Colonic mucosa (tissue), 4 donors: ENCODE measurements around the gene TNFRSF1B. TPM values are rescaled to one million over a fixed set of nuclear protein-coding genes. Genes with fewer than 3 reads are reported as not detected.

Experiments
- DNase-seq: peaks from one replicate; pipeline ENCODE4 v3.0.0-alpha.2; 2020
- H3K27ac ChIP-seq: fragments of 200-600 bp; one replicate; pipeline ENCODE4 v1.8.0; 2021
- H3K27me3 ChIP-seq: fragments of 200-600 bp; one replicate; pipeline ENCODE4 v1.8.0; 2021
- H3K36me3 ChIP-seq: fragments of 200-600 bp; one replicate; pipeline ENCODE4 v1.8.0; 2021
- H3K4me1 ChIP-seq: fragments of 200-600 bp; one replicate; pipeline ENCODE4 v1.8.0; 2021; ENCODE audit warnings: mild to moderate bottlenecking
- H3K4me3 ChIP-seq: fragments of 200-600 bp; one replicate; pipeline ENCODE4 v1.8.0; 2021
- H3K9ac ChIP-seq, 2 donors: one replicate each; pipeline ENCODE4 v1.7.0; 2013; ENCODE audit warnings: control low read depth in 2 of 2, low read depth in 2 of 2, low read length in 2 of 2
- H3K9me3 ChIP-seq: fragments of 200-600 bp; one replicate; pipeline ENCODE4 v1.8.0; 2021
- CTCF ChIP-seq: fragments of 200-600 bp; IDR thresholded peaks from one replicate; pipeline ENCODE4 v1.8.0; 2022; ENCODE audit warnings: antibody characterized with exemption, mild to moderate bottlenecking
- intact Hi-C: fragments of 100-400 bp; cut with DNase I; formaldehyde crosslinking; loops from one replicate; pipeline ENCODE4 v1.14.1; 2022
- total RNA-seq, 2 donors: library from RNA; stranded (reverse); fragmentation: NEBNext Ultra II Directional in 1 of 2; extraction: Animal tissue kit (Norgen Biotek cat#: 25700) in 1 of 2; gene quantifications; one replicate each; pipeline ENCODE4 v1.2.1, GENCODE V29; 2021
- donor health status: healthy.
- donor health status: DM: no; HTN: no; CAD: no.
- donor health status: DM: no; HTN: no; CAD: no.

The TNFRSF1B gene
- total RNA-seq, 2 donors from 2014 or later = 27.2 to 28.1 TPM

GRCh38 chr1:12150456-12151200 lies 16.2 kb upstream of the TNFRSF1B start:
- no peaks in the 10 kb centered on the region for H3K9me3 ChIP-seq
- no peak for DNase-seq
- no peaks in the 10 kb centered on the region for H3K36me3 ChIP-seq
- H3K27me3 ChIP-seq = no peaks in the 10 kb centered on the region
- H3K27ac ChIP-seq = peak overlapping the region; percentile 56
- H3K4me1 ChIP-seq = peaks cover 20% of the 10 kb centered on the region
- peak overlapping the region in 1 of 2 donors; percentile 28 for H3K9ac ChIP-seq
- H3K4me3 ChIP-seq = no peak overlapping the region
- intact Hi-C loops = no loop called here
- no peak for TF ChIP-seq CTCF

DNA sequence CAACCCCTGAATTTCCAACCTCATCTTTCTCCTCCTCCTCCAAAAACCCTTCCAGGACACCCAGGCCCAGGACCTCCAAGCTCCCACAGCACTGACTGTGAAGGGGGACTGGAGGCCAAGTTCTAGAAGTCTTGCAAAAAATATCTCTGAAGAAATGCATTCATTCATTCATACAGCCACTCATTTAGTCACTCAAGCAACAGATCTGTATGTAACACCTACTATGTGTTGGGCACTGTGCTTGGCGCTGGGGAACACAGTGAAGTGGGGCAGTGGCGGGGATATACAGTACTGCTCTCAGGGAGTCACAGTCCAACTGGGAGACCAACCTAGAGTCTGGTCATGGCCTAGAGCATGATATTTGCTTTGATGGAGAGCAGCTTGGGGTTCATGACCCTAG lies 15.3 kb upstream of the TNFRSF1B start:
- Histone ChIP-seq H3K27ac (peak overlapping the region; percentile 56), H3K4me3 (no peak overlapping the region), H3K36me3 (no peaks in the 10 kb centered on the region), H3K9ac (no peak overlapping the region), H3K27me3 (no peaks in the 10 kb centered on the region), H3K4me1 (peaks cover 20% of the 10 kb centered on the region), H3K9me3 (no peaks in the 10 kb centered on the region)
- intact Hi-C loops = no loop called here
- no peak for DNase-seq
- no peak for TF ChIP-seq CTCF

DNA sequence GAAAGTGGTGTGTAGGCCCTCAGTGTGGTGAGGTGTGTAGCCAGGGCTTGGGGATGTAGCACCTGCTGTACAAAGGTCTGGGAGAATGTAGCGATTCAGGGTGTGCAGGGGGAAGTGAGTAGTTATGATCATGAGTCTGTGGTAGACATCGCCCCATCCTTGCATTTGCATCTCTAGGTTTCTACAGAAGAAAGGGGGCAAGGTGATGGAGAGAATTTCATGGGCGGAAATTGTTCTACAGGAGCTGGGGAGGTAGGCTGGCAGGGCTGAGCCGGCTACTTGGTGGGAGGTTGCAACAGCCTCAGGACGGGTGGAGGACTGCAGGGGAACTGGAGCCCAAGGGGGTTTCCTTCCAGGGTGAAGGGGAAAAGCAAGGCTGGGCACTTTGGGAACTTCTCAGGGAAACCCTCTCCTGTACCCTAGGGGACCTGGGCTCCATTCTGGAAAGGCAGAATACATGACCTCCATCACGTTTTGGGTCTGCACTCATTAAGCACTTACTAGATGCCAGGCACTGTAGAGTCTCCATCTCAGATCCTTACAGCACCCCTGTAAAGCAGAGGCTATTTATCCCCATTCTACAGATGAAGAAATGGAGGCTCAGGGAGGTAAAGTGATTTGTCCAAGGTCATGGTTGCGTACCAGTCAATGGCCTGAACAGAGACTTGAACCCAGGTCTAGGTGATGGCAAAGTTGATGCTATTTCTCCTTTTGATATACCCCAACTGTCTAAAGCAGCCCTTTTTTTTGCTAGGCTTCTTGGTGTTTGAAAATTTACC lies 14.5 kb upstream of the TNFRSF1B start:
- Histone ChIP-seq H3K27ac (peak overlapping the region; percentile 56), H3K36me3 (no peaks in the 10 kb centered on the region), H3K4me3 (no peak overlapping the region), H3K9me3 (no peaks in the 10 kb centered on the region), H3K9ac (no peak overlapping the region), H3K4me1 (peaks cover 20% of the 10 kb centered on the region), H3K27me3 (no peaks in the 10 kb centered on the region)
- no peak for TF ChIP-seq CTCF
- DNase-seq = no peak
- intact Hi-C loops = no loop called here

DNA sequence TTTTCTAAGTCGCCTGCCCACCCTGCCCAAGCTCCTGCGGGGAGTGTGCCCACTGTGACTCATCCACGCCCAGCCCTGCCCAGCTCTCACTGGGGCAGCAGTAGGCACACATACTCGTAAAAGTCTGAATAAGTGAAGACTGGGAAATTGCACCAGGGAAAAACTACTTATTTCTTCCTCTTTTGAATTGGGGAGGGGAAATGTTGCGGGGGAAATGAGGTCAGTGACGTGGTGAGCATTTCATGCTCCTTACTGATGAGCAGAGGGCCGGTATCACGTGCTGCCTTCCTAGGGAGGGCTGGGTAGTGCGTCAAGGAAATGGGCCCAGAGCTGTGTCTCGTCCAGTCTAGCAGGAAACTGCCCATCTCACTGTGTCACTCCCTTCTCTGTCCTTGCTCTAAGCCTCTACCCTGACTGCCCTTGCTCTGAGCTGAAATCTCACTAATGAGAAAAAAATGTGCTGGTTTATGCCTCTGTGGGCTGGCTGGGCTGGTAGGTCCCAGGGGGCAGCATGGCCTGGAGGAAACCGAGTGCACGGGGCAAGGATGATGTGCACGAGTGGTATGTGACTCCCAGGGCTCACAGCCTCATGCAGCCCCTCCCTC lies 13.5 kb upstream of the TNFRSF1B start:
- peak overlapping the region in 1 of 2 donors; percentile 6 for H3K9ac ChIP-seq
- peak; percentile 61 for DNase-seq
- H3K4me1 ChIP-seq = peaks cover 15% of the 10 kb centered on the region
- no peak for TF ChIP-seq CTCF
- H3K4me3 ChIP-seq = no peak overlapping the region
- no peaks in the 10 kb centered on the region for H3K9me3 ChIP-seq
- H3K27ac ChIP-seq = peak overlapping the region; percentile 56
- H3K27me3 ChIP-seq = no peaks in the 10 kb centered on the region
- intact Hi-C loops = no loop called here
- no peaks in the 10 kb centered on the region for H3K36me3 ChIP-seq

DNA sequence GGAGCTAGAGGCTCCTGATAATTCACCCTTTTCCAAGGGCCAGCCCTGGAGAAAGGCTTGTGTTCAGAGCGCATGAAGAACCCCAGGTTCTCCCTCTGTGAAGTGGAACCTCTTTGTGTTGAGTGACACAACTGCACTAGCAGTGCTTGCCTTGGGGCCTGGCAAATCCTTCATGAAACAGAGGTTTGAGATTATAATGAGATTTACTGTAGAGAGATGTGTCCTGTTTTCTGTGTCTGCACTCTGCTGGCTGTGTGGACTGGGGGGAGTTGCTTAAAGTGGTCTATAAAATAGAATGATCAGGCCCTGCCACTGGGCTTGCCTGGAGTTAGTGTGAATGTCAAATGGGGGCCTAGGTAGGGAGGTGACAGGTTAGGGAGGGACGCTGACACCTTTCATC lies 11.5 kb upstream of the TNFRSF1B start:
- no peak overlapping the region for H3K4me3 ChIP-seq
- H3K4me1 ChIP-seq = peaks cover 8% of the 10 kb centered on the region
- no peak for DNase-seq
- H3K36me3 ChIP-seq = no peaks in the 10 kb centered on the region
- no peak for TF ChIP-seq CTCF
- intact Hi-C loops = no loop called here
- H3K27ac ChIP-seq = no peak overlapping the region
- H3K9me3 ChIP-seq = no peaks in the 10 kb centered on the region
- H3K27me3 ChIP-seq = no peaks in the 10 kb centered on the region
- H3K9ac ChIP-seq = no peak overlapping the region
